Vagina (tissue), 2 donors: Measurements from ENCODE around the gene TRIP13. TPM values are rescaled to one million over a fixed set of nuclear protein-coding genes. Genes with fewer than 3 reads are reported as not detected.

Source experiments
- DNase-seq, 2 donors: peaks; one replicate each; pipeline ENCODE4 v3.0.0-alpha.2; 2017; ENCODE audit errors: extremely low spot score in 2 of 2
- H3K27ac ChIP-seq: fragments of 200-600 bp; sonication (generic); one replicate; pipeline ENCODE4 v1.5.1; 2019
- H3K27me3 ChIP-seq: fragments of 200-600 bp; sonication (generic); one replicate; pipeline ENCODE4 v1.5.1; 2019
- H3K36me3 ChIP-seq, 2 donors: fragments of 200-600 bp; sonication (generic); one replicate each; pipeline ENCODE4 v1.5.1; 2017 to 2019
- H3K4me1 ChIP-seq: fragments of 200-600 bp; sonication (generic); one replicate; pipeline ENCODE4 v1.5.1; 2019
- H3K4me3 ChIP-seq, 2 donors: fragments of 200-600 bp; sonication (generic); 1 replicate in 1 of 2; 2 replicates in 1 of 2; pipeline ENCODE4 v1.5.1; 2016 to 2019
- H3K9me3 ChIP-seq: fragments of 200-600 bp; sonication (generic); one replicate; pipeline ENCODE4 v1.5.1; 2019
- POLR2A ChIP-seq, 2 donors: fragments of 450-650 bp; IDR thresholded peaks; one replicate each; pipeline ENCODE4 v1.6.1; 2017; ENCODE audit warnings: antibody characterized with exemption in 2 of 2, mild to moderate bottlenecking in 2 of 2, moderate library complexity in 2 of 2
- POLR2AphosphoS5 ChIP-seq, 2 donors: sonication (generic); formaldehyde crosslinking; IDR thresholded peaks; one replicate each; pipeline ENCODE4 v1.9.0; 2017; ENCODE audit warnings: antibody characterized with exemption in 2 of 2, mild to moderate bottlenecking in 2 of 2, low read depth in 1 of 2; ENCODE audit not compliant: insufficient read depth in 1 of 2
- intact Hi-C: fragments of 100-400 bp; cut with DNase I; formaldehyde crosslinking; loops from one replicate; pipeline ENCODE4 v1.15.1; 2023
- total RNA-seq: library from RNA; depleted of rRNA; stranded (reverse); fragments of >200 nt; gene quantifications from one replicate; pipeline ENCODE4 v1.2.3, GENCODE V29; 2016
- TF ChIP-seq, protein P1 (sequence below), 3 experiments: fragments of 450-650 bp in 2 of 3; fragments of 200-600 bp in 1 of 3; sonication (generic) in 1 of 3; IDR thresholded peaks; one replicate each; pipeline ENCODE4 v1.5.1; 2017 to 2019; ENCODE audit warnings: antibody characterized with exemption in 3 of 3, mild to moderate bottlenecking in 2 of 3, moderate library complexity in 2 of 3

Gene TRIP13
- total RNA-seq, 1 donor from 2014 or later: 3.7 TPM

DNA sequence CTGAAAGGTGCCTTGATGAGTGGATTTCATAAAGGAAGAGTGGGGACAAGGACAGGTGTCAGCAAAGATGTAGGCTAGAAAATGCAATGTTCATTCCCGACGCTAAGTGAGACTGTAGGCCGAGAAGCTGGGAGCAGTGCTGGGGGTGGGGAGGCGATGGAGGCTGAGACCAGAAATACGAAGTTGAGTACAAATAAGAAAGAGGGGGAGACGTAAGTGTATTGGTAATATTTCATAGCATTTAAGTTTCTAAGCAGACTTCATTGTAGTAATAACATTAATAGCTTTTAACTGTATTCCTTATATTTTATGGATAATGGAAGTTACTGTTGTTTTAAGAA, 11.0 kb downstream of the TRIP13 start:
- no peak for DNase-seq
- no peak overlapping the region for H3K27ac ChIP-seq
- intact Hi-C loops: loop anchor here (5.0 kb wide), 1 partner anchor 231 kb away; no protein-coding TSS in a partner anchor

DNA sequence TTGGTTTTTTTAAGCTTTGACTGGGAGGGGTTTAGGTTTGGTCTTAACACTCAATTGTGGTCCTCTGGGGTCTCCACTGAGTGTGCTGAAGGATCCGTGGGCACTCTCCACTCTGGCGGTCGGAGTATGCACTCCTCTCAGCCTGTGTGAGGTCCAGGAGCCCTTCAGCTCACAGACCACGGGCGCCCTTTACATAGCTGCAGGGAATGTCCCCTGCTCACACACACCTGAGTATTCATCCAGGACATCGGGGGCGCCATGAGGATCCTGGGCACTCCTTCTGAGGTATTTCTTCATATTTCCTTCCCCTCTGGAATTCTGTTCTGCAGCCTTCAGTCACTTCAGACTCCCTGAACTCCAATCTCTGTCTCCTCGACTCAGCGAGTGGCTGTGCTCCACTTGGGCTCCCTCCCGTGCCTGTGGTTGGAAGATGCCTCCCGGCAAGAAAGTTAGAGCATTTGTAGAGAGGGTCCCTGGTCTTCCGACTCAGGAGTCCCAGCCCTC, 12.5 kb downstream of the TRIP13 start:
- Histone ChIP-seq H3K9me3 (no peaks in the 10 kb centered on the region), H3K36me3 (no peaks in the 10 kb centered on the region), H3K27ac (no peak overlapping the region), H3K4me1 (no peaks in the 10 kb centered on the region), H3K4me3 (no peak overlapping the region), H3K27me3 (no peaks in the 10 kb centered on the region)
- TF ChIP-seq POLR2AphosphoS5 (IDR thresholded peaks at IDR 0.05; ENCODE audit: insufficient read depth in 1 of 2, low read depth in 1 of 2) (no peak), POLR2A (IDR thresholded peaks at IDR 0.05) (no peak)
- TF ChIP-seq, protein P1, sequence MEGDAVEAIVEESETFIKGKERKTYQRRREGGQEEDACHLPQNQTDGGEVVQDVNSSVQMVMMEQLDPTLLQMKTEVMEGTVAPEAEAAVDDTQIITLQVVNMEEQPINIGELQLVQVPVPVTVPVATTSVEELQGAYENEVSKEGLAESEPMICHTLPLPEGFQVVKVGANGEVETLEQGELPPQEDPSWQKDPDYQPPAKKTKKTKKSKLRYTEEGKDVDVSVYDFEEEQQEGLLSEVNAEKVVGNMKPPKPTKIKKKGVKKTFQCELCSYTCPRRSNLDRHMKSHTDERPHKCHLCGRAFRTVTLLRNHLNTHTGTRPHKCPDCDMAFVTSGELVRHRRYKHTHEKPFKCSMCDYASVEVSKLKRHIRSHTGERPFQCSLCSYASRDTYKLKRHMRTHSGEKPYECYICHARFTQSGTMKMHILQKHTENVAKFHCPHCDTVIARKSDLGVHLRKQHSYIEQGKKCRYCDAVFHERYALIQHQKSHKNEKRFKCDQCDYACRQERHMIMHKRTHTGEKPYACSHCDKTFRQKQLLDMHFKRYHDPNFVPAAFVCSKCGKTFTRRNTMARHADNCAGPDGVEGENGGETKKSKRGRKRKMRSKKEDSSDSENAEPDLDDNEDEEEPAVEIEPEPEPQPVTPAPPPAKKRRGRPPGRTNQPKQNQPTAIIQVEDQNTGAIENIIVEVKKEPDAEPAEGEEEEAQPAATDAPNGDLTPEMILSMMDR (IDR thresholded peaks at IDR 0.05): no peak
- DNase-seq: no peak
- intact Hi-C loops: no loop called here

More for the DNA sequence above, 11.0 kb downstream of the TRIP13 start:
- H3K4me1 ChIP-seq: no peaks in the 10 kb centered on the region
- no peaks in the 10 kb centered on the region for H3K36me3 ChIP-seq
- H3K27me3 ChIP-seq: no peaks in the 10 kb centered on the region
- TF ChIP-seq, protein P1 (IDR thresholded peaks at IDR 0.05): no peak
- no peaks in the 10 kb centered on the region for H3K9me3 ChIP-seq
- H3K4me3 ChIP-seq: no peak overlapping the region

DNA sequence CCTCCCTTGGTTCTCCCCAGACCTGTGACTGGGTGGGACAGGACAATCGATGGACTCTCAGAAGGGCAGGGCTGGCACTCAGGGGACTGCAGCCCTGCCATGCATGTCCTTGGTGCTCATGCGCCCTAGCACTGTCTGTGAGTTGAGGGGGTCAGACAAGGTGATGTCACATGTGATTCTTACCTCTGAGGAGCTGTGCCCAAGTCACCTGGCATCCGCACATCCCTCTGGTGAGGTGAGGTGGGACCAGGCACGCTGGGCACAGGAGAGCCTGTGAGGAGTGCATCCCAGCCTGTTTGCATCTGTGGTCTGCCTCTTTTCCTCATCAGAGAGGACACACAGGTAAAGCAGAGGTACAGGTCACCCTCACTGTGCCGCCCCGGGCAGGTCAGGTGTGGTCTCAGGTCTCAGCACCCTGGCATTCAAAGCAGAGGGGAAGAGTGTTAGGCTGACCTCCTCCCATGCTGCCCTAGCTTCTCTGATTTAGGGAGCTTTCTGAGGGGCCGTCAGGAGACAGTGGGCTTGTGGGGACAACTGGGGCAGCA, 14.8 kb downstream of the TRIP13 start:
- intact Hi-C loops: no loop called here
- H3K9me3 ChIP-seq: no peaks in the 10 kb centered on the region
- H3K27ac ChIP-seq: no peak overlapping the region
- no peaks in the 10 kb centered on the region for H3K27me3 ChIP-seq
- H3K4me3 ChIP-seq: no peak overlapping the region
- TF ChIP-seq POLR2AphosphoS5 (IDR thresholded peaks at IDR 0.05; ENCODE audit: insufficient read depth in 1 of 2, low read depth in 1 of 2) (no peak), POLR2A (IDR thresholded peaks at IDR 0.05) (no peak)
- TF ChIP-seq, protein P1 (IDR thresholded peaks at IDR 0.05): no peak
- H3K4me1 ChIP-seq: no peaks in the 10 kb centered on the region
- H3K36me3 ChIP-seq: no peaks in the 10 kb centered on the region
- no peak for DNase-seq

DNA sequence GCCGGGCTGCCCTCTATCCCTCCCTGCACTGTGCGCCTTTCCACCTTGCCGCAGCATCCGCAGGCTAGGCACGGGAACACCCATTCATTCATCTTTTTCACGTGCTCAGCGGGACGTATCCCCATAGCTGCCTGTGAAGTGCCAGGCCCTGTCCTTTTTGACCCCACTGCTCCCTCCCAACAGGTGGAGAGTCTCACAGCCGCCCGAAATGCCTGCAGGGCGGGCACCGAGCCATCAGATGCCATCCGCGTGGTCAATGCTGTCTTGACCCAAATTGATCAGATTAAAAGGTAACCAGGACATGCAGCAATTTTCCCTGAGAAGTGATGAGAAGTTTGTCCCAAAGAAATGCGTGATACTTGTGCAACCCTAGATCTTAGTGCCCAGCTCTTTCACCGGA, 15.5 kb downstream of the TRIP13 start:
- H3K4me3 ChIP-seq: no peak overlapping the region
- no peak overlapping the region for H3K27ac ChIP-seq
- H3K36me3 ChIP-seq: no peaks in the 10 kb centered on the region
- no peaks in the 10 kb centered on the region for H3K9me3 ChIP-seq
- TF ChIP-seq POLR2AphosphoS5 (IDR thresholded peaks at IDR 0.05; ENCODE audit: insufficient read depth in 1 of 2, low read depth in 1 of 2) (no peak), POLR2A (IDR thresholded peaks at IDR 0.05) (no peak)
- TF ChIP-seq, protein P1 (IDR thresholded peaks at IDR 0.05): no peak
- intact Hi-C loops: no loop called here
- H3K4me1 ChIP-seq: no peaks in the 10 kb centered on the region
- DNase-seq: no peak
- H3K27me3 ChIP-seq: no peaks in the 10 kb centered on the region

DNA sequence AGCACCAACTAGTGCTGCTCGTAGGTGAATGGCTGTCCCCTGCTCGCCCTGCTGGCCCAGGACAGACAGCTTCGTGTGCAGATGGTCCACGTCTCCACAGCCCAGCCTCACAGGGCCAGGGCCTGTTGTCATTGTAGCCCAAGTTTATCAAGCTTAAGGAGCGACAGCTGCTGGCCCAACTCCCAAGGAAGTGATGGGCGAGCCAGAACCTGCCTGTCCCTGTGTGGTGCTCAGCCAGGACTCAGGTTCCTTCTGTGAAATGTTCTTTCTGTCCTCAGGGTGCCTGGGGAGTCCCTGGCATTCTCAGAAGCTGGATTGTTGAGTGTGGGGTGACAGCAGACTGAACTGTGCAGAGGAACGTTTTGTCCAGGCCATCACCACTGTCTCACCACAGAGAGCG, 16.4 kb downstream of the TRIP13 start:
- TF ChIP-seq POLR2AphosphoS5 (IDR thresholded peaks at IDR 0.05; ENCODE audit: insufficient read depth in 1 of 2, low read depth in 1 of 2): no peak
- TF ChIP-seq, protein P1 (IDR thresholded peaks at IDR 0.05): no peak
- no peak for TF ChIP-seq POLR2A (IDR thresholded peaks at IDR 0.05)
- Histone ChIP-seq H3K9me3 (no peaks in the 10 kb centered on the region), H3K4me3 (no peak overlapping the region), H3K27ac (no peak overlapping the region), H3K4me1 (no peaks in the 10 kb centered on the region), H3K36me3 (no peaks in the 10 kb centered on the region), H3K27me3 (no peaks in the 10 kb centered on the region)
- DNase-seq: no peak
- intact Hi-C loops: no loop called here
